MM.1S (cell line): ENCODE measurements around the gene TMEM62.

Experiments used
- DNase-seq: peaks from one replicate; pipeline ENCODE4 v3.0.0-alpha.2; 2015
- H2AFZ ChIP-seq: fragments of 300-600 bp; sonication (generic); 2 replicates; pipeline ENCODE4 v1.6.0; 2016; ENCODE audit warnings: antibody characterized with exemption, low read length
- H3F3A ChIP-seq: fragments of 300-600 bp; sonication (generic); 2 replicates; pipeline ENCODE4 v1.6.1; 2016; ENCODE audit warnings: mild to moderate bottlenecking, antibody characterized with exemption, low read length, moderate library complexity, mixed read lengths; ENCODE audit not compliant: insufficient read depth
- H3K27ac ChIP-seq: fragments of 300-600 bp; sonication (generic); 2 replicates; pipeline ENCODE4 v1.5.1; 2016; ENCODE audit warnings: mild to moderate bottlenecking, low read length
- H3K27me3 ChIP-seq: fragments of 300-600 bp; sonication (generic); replicated peaks from 2 replicates; pipeline ENCODE4 v1.6.0; 2016; ENCODE audit warnings: low read length; ENCODE audit not compliant: insufficient read depth
- H3K36me3 ChIP-seq: fragments of 300-600 bp; sonication (generic); replicated peaks from 2 replicates; pipeline ENCODE4 v1.6.1; 2016; ENCODE audit warnings: mild to moderate bottlenecking, low read length, mixed read lengths; ENCODE audit not compliant: insufficient read depth
- H3K4me1 ChIP-seq: fragments of 300-600 bp; sonication (generic); 2 replicates; pipeline ENCODE4 v1.6.1; 2016; ENCODE audit warnings: low read length, mixed read lengths
- H3K4me2 ChIP-seq: fragments of 300-600 bp; sonication (generic); 2 replicates; pipeline ENCODE4 v1.6.0; 2016; ENCODE audit warnings: low read depth, low read length
- H3K4me3 ChIP-seq: fragments of 300-600 bp; sonication (generic); 2 replicates; pipeline ENCODE4 v1.5.1; 2016; ENCODE audit warnings: low read length, mixed read lengths
- H3K79me2 ChIP-seq: fragments of 300-600 bp; sonication (generic); 2 replicates; pipeline ENCODE4 v1.6.1; 2016; ENCODE audit warnings: mixed run types, low read length, mixed read lengths
- H3K9ac ChIP-seq: fragments of 300-600 bp; sonication (generic); 2 replicates; pipeline ENCODE4 v1.6.1; 2016; ENCODE audit warnings: low read length, mixed read lengths
- H3K9me2 ChIP-seq: fragments of 300-600 bp; sonication (generic); replicated peaks from 2 replicates; pipeline ENCODE4 v1.6.1; 2016; ENCODE audit warnings: mild to moderate bottlenecking, low read length, mixed read lengths; ENCODE audit not compliant: insufficient read depth
- H3K9me3 ChIP-seq: fragments of 300-600 bp; sonication (generic); replicated peaks from 2 replicates; pipeline ENCODE4 v1.6.1; 2016; ENCODE audit warnings: mild to moderate bottlenecking, low read length, mixed read lengths; ENCODE audit not compliant: insufficient read depth
- H4K20me1 ChIP-seq: fragments of 300-600 bp; sonication (generic); 2 replicates; pipeline ENCODE4 v1.6.1; 2016; ENCODE audit warnings: mild to moderate bottlenecking, low read length, moderate library complexity, mixed read lengths; ENCODE audit not compliant: insufficient read depth
- EZH2 ChIP-seq: fragments of 300-600 bp; sonication (generic); optimal IDR thresholded peaks from 2 replicates; pipeline ENCODE3; 2017; ENCODE audit warnings: low read depth, mild to moderate bottlenecking, antibody characterized with exemption, low read length, mixed read lengths
- EZH2phosphoT487 ChIP-seq: fragments of 300-600 bp; sonication (generic); IDR thresholded peaks from 2 replicates; pipeline ENCODE4 v1.6.1; 2018; ENCODE audit warnings: antibody characterized with exemption, low read length
- TF ChIP-seq, protein P1 (sequence below): fragments of 300-600 bp; sonication (generic); IDR thresholded peaks from 2 replicates; pipeline ENCODE4 v1.5.1; 2016; ENCODE audit warnings: antibody characterized with exemption, low read length, mixed read lengths

Gene TMEM62

DNA sequence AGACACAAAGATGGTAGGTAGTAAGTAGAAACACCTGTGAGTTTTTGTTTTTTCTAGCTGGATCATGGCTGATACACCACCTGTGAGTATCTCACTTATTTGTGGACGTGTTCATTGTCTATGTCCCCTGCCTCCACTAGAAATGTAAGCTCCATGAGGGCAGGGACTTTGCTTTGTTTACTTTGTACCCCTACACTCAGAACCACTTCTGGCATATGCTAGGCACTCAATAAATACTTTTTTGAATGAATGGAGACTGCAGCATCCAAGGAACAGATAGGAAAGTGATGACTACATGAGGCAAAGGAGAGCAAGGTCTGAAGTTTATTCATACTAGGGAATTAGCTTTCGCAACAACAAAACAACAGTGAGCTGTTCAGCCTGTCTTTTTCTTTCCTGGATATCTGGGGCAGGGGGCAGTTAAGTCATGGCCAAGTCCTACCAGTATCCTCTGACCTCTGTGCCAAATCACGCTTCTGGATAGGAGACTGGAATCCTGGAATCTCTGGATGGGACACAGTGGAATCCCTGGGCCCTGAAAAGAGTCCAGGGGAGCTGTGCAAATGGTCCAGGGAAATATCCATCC, 99.0 kb downstream of the TMEM62 start:
- no peak for DNase-seq
- Histone ChIP-seq H3K79me2 (no peaks in the 10 kb centered on the region), H3K27ac (no peak overlapping the region), H3K9me2 (no peaks in the 10 kb centered on the region), H3K4me3 (no peak overlapping the region), H3K36me3 (no peaks in the 10 kb centered on the region), H3F3A (no peaks in the 10 kb centered on the region), H3K9ac (no peak overlapping the region), H4K20me1 (no peaks in the 10 kb centered on the region), H2AFZ (no peak overlapping the region), H3K9me3 (no peaks in the 10 kb centered on the region), H3K27me3 (no peaks in the 10 kb centered on the region), H3K4me2 (no peak overlapping the region), H3K4me1 (no peaks in the 10 kb centered on the region)
- TF ChIP-seq EZH2phosphoT487 (no peak), EZH2 (no peak)
- TF ChIP-seq, protein P1, sequence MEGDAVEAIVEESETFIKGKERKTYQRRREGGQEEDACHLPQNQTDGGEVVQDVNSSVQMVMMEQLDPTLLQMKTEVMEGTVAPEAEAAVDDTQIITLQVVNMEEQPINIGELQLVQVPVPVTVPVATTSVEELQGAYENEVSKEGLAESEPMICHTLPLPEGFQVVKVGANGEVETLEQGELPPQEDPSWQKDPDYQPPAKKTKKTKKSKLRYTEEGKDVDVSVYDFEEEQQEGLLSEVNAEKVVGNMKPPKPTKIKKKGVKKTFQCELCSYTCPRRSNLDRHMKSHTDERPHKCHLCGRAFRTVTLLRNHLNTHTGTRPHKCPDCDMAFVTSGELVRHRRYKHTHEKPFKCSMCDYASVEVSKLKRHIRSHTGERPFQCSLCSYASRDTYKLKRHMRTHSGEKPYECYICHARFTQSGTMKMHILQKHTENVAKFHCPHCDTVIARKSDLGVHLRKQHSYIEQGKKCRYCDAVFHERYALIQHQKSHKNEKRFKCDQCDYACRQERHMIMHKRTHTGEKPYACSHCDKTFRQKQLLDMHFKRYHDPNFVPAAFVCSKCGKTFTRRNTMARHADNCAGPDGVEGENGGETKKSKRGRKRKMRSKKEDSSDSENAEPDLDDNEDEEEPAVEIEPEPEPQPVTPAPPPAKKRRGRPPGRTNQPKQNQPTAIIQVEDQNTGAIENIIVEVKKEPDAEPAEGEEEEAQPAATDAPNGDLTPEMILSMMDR = no peak
